ENCODE data around the gene LRFN2.

DNA sequence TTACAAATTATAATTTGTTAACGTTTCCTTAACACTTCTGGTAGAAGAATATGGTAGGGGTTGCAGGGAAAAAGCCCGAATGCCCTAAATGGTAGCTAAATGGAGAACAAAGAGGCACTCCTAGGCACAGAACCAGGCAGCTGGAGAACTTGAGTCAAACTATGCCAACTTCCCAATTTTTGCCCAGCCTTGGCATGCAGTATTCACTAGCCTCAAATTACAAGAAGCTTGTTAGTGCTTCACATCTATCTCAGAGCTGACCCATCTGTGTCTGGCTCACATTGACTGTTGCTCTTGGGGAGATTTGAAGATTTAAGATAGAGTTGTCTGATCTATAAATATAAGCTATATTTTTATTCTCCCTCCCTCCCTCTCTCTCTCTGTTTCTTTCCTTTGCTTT lies 19.4 kb upstream of the LRFN2 start:
- TF ChIP-seq, protein P1, sequence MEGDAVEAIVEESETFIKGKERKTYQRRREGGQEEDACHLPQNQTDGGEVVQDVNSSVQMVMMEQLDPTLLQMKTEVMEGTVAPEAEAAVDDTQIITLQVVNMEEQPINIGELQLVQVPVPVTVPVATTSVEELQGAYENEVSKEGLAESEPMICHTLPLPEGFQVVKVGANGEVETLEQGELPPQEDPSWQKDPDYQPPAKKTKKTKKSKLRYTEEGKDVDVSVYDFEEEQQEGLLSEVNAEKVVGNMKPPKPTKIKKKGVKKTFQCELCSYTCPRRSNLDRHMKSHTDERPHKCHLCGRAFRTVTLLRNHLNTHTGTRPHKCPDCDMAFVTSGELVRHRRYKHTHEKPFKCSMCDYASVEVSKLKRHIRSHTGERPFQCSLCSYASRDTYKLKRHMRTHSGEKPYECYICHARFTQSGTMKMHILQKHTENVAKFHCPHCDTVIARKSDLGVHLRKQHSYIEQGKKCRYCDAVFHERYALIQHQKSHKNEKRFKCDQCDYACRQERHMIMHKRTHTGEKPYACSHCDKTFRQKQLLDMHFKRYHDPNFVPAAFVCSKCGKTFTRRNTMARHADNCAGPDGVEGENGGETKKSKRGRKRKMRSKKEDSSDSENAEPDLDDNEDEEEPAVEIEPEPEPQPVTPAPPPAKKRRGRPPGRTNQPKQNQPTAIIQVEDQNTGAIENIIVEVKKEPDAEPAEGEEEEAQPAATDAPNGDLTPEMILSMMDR (conservative IDR thresholded peaks at IDR 0.05; ENCODE audit: low read depth in 2 of 2): no peak
- TF ChIP-seq POLR2AphosphoS5 (IDR thresholded peaks at IDR 0.05; ENCODE audit: low read depth): no peak
- no peak for TF ChIP-seq EZH2 (IDR thresholded peaks at IDR 0.05; ENCODE audit: low read depth, unreplicated experiment)
- TF ChIP-seq NANOG (IDR thresholded peaks at IDR 0.05; ENCODE audit: borderline replicate concordance): no peak
- TF ChIP-seq CREB1 (CRISPR knock-in tag; IDR thresholded peaks at IDR 0.05; ENCODE audit: low read depth): no peak
- TF ChIP-seq, protein P2, sequence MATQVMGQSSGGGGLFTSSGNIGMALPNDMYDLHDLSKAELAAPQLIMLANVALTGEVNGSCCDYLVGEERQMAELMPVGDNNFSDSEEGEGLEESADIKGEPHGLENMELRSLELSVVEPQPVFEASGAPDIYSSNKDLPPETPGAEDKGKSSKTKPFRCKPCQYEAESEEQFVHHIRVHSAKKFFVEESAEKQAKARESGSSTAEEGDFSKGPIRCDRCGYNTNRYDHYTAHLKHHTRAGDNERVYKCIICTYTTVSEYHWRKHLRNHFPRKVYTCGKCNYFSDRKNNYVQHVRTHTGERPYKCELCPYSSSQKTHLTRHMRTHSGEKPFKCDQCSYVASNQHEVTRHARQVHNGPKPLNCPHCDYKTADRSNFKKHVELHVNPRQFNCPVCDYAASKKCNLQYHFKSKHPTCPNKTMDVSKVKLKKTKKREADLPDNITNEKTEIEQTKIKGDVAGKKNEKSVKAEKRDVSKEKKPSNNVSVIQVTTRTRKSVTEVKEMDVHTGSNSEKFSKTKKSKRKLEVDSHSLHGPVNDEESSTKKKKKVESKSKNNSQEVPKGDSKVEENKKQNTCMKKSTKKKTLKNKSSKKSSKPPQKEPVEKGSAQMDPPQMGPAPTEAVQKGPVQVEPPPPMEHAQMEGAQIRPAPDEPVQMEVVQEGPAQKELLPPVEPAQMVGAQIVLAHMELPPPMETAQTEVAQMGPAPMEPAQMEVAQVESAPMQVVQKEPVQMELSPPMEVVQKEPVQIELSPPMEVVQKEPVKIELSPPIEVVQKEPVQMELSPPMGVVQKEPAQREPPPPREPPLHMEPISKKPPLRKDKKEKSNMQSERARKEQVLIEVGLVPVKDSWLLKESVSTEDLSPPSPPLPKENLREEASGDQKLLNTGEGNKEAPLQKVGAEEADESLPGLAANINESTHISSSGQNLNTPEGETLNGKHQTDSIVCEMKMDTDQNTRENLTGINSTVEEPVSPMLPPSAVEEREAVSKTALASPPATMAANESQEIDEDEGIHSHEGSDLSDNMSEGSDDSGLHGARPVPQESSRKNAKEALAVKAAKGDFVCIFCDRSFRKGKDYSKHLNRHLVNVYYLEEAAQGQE (IDR thresholded peaks at IDR 0.05; ENCODE audit: unreplicated experiment): no peak
- TF ChIP-seq, protein P3, sequence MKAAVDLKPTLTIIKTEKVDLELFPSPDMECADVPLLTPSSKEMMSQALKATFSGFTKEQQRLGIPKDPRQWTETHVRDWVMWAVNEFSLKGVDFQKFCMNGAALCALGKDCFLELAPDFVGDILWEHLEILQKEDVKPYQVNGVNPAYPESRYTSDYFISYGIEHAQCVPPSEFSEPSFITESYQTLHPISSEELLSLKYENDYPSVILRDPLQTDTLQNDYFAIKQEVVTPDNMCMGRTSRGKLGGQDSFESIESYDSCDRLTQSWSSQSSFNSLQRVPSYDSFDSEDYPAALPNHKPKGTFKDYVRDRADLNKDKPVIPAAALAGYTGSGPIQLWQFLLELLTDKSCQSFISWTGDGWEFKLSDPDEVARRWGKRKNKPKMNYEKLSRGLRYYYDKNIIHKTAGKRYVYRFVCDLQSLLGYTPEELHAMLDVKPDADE (IDR thresholded peaks at IDR 0.05): no peak
- no peak for TF ChIP-seq JUNB (IDR thresholded peaks at IDR 0.05; ENCODE audit: unreplicated experiment)
- no peak for TF ChIP-seq EZH2phosphoT487 (IDR thresholded peaks at IDR 0.05; ENCODE audit: unreplicated experiment)
- no peak for TF ChIP-seq STAT1 (IDR thresholded peaks at IDR 0.05; ENCODE audit: unreplicated experiment)
- TF ChIP-seq, protein P4, sequence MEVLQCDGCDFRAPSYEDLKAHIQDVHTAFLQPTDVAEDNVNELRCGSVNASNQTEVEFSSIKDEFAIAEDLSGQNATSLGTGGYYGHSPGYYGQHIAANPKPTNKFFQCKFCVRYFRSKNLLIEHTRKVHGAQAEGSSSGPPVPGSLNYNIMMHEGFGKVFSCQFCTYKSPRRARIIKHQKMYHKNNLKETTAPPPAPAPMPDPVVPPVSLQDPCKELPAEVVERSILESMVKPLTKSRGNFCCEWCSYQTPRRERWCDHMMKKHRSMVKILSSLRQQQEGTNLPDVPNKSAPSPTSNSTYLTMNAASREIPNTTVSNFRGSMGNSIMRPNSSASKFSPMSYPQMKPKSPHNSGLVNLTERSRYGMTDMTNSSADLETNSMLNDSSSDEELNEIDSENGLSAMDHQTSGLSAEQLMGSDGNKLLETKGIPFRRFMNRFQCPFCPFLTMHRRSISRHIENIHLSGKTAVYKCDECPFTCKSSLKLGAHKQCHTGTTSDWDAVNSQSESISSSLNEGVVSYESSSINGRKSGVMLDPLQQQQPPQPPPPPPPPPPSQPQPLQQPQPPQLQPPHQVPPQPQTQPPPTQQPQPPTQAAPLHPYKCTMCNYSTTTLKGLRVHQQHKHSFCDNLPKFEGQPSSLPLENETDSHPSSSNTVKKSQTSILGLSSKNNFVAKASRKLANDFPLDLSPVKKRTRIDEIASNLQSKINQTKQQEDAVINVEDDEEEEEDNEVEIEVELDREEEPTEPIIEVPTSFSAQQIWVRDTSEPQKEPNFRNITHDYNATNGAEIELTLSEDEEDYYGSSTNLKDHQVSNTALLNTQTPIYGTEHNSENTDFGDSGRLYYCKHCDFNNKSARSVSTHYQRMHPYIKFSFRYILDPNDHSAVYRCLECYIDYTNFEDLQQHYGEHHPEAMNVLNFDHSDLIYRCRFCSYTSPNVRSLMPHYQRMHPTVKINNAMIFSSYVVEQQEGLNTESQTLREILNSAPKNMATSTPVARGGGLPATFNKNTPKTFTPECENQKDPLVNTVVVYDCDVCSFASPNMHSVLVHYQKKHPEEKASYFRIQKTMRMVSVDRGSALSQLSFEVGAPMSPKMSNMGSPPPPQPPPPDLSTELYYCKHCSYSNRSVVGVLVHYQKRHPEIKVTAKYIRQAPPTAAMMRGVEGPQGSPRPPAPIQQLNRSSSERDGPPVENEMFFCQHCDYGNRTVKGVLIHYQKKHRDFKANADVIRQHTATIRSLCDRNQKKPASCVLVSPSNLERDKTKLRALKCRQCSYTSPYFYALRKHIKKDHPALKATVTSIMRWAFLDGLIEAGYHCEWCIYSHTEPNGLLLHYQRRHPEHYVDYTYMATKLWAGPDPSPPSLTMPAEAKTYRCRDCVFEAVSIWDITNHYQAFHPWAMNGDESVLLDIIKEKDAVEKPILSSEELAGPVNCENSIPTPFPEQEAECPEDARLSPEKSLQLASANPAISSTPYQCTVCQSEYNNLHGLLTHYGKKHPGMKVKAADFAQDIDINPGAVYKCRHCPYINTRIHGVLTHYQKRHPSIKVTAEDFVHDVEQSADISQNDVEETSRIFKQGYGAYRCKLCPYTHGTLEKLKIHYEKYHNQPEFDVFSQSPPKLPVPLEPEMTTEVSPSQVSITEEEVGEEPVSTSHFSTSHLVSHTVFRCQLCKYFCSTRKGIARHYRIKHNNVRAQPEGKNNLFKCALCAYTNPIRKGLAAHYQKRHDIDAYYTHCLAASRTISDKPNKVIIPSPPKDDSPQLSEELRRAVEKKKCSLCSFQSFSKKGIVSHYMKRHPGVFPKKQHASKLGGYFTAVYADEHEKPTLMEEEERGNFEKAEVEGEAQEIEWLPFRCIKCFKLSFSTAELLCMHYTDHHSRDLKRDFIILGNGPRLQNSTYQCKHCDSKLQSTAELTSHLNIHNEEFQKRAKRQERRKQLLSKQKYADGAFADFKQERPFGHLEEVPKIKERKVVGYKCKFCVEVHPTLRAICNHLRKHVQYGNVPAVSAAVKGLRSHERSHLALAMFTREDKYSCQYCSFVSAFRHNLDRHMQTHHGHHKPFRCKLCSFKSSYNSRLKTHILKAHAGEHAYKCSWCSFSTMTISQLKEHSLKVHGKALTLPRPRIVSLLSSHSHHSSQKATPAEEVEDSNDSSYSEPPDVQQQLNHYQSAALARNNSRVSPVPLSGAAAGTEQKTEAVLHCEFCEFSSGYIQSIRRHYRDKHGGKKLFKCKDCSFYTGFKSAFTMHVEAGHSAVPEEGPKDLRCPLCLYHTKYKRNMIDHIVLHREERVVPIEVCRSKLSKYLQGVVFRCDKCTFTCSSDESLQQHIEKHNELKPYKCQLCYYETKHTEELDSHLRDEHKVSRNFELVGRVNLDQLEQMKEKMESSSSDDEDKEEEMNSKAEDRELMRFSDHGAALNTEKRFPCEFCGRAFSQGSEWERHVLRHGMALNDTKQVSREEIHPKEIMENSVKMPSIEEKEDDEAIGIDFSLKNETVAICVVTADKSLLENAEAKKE (CRISPR knock-in tag; IDR thresholded peaks at IDR 0.05): no peak
- no peak for TF ChIP-seq ZNF114 (CRISPR knock-in tag; IDR thresholded peaks at IDR 0.05)
- TF ChIP-seq ZNF331 (CRISPR knock-in tag; IDR thresholded peaks at IDR 0.05; ENCODE audit: low read depth): no peak

Data from GM23338 (cell line).